Mucosa of stomach (tissue), 1 donor: ENCODE data around the gene SYNJ2.

Source experiments
- H3K27me3 ChIP-seq: one replicate; pipeline ENCODE4 v1.7.0; 2013; ENCODE audit warnings: mild to moderate bottlenecking, low read length; ENCODE audit not compliant: control insufficient read depth, insufficient read depth
- H3K36me3 ChIP-seq: one replicate; pipeline ENCODE4 v1.7.0; 2013; ENCODE audit warnings: low read length; ENCODE audit not compliant: control insufficient read depth, insufficient read depth
- H3K4me1 ChIP-seq: one replicate; pipeline ENCODE4 v1.7.0; 2013; ENCODE audit warnings: mild to moderate bottlenecking, low read length; ENCODE audit not compliant: control insufficient read depth, insufficient read depth
- H3K4me3 ChIP-seq: one replicate; pipeline ENCODE4 v1.7.0; 2013; ENCODE audit warnings: low read length
- H3K9ac ChIP-seq: one replicate; pipeline ENCODE4 v1.7.0; 2013; ENCODE audit warnings: mild to moderate bottlenecking, low read length, moderate library complexity
- H3K9me3 ChIP-seq: one replicate; pipeline ENCODE4 v1.7.0; 2013; ENCODE audit warnings: mild to moderate bottlenecking, low read length, moderate library complexity; ENCODE audit not compliant: control insufficient read depth
- donor health status: Pancreatic carcinoma.

The SYNJ2 gene

DNA sequence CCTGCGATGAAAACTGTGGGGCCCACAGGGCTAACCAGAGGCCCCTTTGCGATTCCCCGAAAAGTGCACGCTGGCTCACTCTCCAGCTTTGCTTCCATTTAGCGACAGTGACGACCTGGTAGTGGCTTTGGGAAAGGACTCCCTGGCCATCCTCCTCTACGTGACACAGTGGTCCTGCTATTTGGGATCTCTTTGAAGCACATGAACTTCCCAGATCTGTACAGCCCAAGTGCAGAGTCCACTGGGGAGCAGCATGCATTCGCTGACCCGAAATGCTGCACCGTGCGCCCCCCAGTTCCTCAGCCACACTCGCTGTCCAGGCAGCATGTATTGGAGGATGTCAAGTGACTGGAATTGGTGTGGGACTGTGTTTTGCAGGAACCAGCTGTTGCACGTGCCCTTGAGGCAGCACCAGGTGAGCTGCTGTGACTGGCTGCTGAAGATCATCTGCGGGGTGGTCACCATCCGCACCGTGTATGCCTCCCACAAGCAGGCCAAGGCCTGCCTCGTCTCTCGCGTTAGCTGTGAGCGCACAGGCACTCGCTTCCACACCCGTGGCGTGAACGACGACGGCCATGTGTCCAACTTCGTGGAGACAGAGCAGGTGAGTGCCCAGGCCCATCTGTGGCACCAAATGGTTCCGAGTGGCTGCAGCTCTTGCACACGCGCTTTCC lies 51.6 kb downstream of the SYNJ2 start:
- Histone ChIP-seq H3K27me3 (no peaks in the 10 kb centered on the region), H3K4me3 (no peak overlapping the region), H3K4me1 (peaks cover 55% of the 10 kb centered on the region), H3K9ac (no peak overlapping the region), H3K9me3 (no peaks in the 10 kb centered on the region), H3K36me3 (no peaks in the 10 kb centered on the region)

DNA sequence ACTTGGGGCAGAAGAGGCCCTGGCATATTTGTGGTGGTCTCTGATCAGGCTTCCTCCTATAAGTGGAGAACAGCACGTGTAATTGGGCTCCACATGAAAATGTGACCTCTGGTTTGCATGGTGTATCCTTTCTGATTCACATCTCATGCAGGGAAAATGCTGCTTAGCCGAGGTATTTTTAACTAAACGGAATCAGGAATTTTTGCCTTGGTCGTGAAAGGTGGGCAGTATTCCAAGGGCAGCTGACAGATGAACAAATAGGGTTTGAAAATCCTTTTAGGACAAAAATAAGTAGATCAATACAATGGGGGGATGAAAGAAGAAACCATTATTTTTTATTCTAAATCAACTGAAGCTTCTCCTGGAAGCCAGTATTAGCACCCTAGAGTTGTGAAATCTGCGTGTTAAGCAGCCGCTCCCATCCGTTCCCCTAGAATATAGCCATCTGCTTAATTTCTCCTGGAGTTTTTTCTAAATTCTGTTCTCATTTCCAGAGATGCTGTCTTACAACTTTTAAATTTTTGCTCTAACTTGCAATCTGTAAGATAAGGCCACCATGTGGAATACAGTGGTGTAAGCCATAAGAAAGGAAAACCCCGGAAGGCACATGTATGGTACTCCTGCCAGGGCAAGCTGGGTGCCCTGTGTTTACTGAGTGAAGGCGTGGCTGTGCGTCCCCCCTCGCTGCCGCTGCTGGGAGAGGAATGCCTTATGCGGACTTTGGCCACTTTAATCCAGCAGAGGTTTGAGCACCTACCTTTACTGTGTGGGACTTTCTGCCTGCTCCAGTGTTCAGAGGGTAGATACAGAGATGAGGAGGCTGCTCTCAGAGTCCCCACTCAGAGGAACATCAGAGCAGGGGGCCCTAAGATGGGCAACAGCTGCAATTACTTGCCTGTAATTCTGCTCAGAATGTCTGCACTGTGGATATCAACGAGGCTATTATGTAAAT lies 52.4 kb downstream of the SYNJ2 start:
- H3K36me3 ChIP-seq: no peaks in the 10 kb centered on the region
- no peaks in the 10 kb centered on the region for H3K27me3 ChIP-seq
- H3K9me3 ChIP-seq: no peaks in the 10 kb centered on the region
- H3K4me1 ChIP-seq: peaks cover 59% of the 10 kb centered on the region
- H3K9ac ChIP-seq: no peak overlapping the region
- no peak overlapping the region for H3K4me3 ChIP-seq

DNA sequence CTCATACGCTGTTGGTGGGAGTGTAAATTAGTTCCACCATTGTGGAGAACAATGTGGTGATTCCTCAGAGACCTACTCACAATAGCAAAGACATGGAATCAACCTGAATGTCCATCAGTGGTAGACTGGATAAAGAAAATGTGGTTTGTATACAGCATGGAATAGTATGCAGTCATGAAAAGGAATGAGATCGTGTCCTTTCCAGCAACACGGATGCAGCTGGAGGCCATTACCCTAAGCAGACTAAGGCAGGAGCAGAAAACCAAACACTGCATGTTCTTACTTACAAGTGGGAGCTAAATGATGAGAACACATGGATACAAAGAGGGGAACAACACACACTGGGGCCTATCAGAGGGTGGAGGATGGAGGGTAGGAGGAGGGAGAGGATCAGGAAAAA lies 54.6 kb downstream of the SYNJ2 start:
- no peaks in the 10 kb centered on the region for H3K9me3 ChIP-seq
- H3K4me1 ChIP-seq: peaks cover 76% of the 10 kb centered on the region
- no peak overlapping the region for H3K4me3 ChIP-seq
- no peak overlapping the region for H3K9ac ChIP-seq
- H3K27me3 ChIP-seq: no peaks in the 10 kb centered on the region
- no peaks in the 10 kb centered on the region for H3K36me3 ChIP-seq

DNA sequence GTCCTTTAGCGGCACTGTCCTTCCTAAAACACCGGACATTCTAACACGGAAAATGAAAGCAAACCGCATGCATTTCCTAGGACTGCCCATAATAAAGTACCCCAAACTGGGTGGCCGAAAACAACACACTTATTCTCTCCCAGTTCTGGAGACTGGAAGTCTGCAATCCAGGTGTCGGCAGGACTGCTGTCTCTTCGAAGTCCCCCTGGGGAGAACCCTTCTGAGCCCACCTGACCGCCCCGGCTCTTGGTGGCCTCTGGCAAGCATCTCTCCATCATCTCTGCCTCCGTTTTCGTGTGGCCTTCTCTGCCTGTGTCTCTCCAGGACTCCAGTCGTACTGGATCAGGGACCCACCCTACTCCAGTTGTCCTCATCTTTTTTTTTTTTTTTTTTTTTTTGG lies 55.4 kb downstream of the SYNJ2 start:
- Histone ChIP-seq H3K4me3 (no peak overlapping the region), H3K9ac (no peak overlapping the region), H3K9me3 (no peaks in the 10 kb centered on the region), H3K36me3 (no peaks in the 10 kb centered on the region), H3K4me1 (peaks cover 76% of the 10 kb centered on the region), H3K27me3 (no peaks in the 10 kb centered on the region)

DNA sequence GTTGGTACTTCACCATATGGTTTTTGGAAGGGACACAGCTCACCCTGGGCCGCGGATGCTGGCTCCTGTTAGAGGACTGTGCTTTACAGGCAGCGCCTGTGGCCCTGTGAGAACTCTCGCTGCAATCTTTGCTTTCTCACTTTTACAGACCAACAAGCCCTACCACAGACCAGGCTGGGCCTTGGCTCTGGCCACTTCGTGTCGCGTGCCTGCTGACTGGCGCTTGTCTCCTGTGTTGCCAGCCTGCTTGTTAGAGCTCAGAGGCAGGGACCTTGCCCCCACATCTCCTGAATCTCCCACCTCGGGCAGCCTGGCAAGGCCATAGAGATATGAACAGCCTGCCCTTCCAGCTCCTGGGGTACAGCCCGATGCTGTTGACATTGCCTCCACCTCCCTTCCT lies 56.1 kb downstream of the SYNJ2 start:
- H3K9me3 ChIP-seq: no peaks in the 10 kb centered on the region
- H3K36me3 ChIP-seq: no peaks in the 10 kb centered on the region
- no peak overlapping the region for H3K4me3 ChIP-seq
- H3K9ac ChIP-seq: no peak overlapping the region
- H3K27me3 ChIP-seq: no peaks in the 10 kb centered on the region
- H3K4me1 ChIP-seq: peaks cover 76% of the 10 kb centered on the region

DNA sequence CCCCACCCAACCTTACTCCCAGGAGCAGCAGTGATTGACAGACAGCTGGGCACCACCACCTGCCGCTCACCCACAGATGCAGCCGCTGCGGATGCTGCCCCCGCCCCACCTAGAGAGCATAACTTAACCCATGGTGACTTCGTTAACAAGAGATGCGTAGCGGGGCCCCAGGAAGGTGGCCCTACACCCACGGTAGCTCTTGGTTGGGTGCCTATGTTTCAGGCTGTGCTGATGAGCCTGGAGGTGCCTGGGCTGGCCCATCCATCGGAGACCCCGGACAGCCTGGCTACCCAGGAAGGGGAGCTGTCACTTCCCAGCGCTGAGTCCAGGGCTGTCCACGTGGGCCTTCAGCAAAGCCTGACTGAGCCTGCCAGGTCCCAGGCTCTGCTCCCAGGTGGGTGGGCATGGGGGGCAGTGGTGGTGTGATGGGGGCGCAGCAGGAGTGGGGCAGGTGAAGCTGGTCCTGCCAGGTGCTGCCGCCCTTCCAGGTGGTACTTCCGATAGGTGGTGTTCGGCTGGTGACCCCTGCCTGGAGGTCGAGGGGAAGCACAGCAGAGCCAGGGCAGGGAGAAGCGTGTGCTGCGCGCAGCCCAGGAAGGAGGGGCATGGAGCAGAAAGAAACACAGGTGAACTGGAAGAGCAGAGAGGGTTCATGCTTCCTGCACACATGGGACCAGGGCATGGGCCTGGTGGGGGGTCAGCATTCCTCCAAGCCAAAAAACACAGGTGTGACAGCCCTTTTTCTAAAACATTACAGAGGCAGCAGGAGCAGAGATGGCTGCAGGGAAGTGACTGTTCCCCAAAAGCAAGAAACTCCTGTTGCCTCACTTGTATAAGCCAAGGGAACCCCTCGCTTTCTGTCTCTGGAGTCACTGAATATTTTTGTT lies 56.9 kb downstream of the SYNJ2 start:
- Histone ChIP-seq H3K4me1 (peaks cover 76% of the 10 kb centered on the region), H3K27me3 (no peaks in the 10 kb centered on the region), H3K4me3 (no peak overlapping the region), H3K36me3 (no peaks in the 10 kb centered on the region), H3K9ac (no peak overlapping the region), H3K9me3 (no peaks in the 10 kb centered on the region)

DNA sequence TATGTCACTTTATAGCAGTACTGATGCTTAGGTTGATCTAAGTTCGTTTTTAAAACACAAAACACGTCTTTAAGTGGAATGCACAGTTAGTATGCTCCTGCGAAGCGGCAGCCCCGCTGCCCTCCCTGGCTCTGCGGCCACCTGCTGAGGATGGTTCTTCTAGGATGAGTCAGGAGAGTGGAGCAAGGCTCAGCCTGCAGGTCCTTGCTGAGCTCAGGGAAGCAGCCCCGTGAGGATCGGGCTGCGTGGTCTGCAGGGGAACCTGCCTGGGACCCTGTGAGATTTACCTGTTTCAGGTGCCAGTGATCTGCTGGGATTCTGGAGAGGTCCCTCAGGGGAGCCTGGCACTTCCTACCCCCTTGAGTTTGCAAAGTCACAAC lies 57.5 kb downstream of the SYNJ2 start:
- H3K4me1 ChIP-seq: peaks cover 76% of the 10 kb centered on the region
- H3K9ac ChIP-seq: no peak overlapping the region
- H3K4me3 ChIP-seq: no peak overlapping the region

DNA sequence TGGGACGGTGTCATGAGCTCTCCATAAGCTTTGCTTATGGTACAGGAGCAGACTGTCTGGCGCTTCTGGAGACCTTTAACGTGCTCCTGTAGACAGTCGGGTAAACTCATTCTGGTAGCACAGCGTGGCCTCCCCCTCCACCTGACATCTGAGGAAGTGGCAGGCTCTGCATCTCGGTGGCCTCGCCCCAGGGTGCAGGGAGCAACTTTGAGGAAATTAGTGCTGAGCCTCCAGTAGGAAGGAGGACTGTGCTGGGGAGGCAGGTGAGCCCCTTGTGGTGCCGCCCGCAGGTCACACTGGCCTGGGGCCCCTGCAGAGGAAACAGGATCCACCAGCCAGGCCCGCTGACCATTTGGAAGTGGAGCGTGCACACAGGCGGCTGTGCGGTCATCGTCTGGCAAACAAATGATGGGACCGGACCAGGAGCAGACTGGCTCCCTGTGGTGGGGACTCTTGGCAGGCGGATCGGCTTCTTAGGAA lies 57.9 kb downstream of the SYNJ2 start:
- Histone ChIP-seq H3K9me3 (no peaks in the 10 kb centered on the region), H3K9ac (no peak overlapping the region), H3K4me1 (peaks cover 76% of the 10 kb centered on the region), H3K4me3 (no peak overlapping the region), H3K27me3 (no peaks in the 10 kb centered on the region), H3K36me3 (no peaks in the 10 kb centered on the region)

More for the DNA sequence above, 57.5 kb downstream of the SYNJ2 start:
- Histone ChIP-seq H3K27me3 (no peaks in the 10 kb centered on the region), H3K36me3 (no peaks in the 10 kb centered on the region), H3K9me3 (no peaks in the 10 kb centered on the region)

DNA sequence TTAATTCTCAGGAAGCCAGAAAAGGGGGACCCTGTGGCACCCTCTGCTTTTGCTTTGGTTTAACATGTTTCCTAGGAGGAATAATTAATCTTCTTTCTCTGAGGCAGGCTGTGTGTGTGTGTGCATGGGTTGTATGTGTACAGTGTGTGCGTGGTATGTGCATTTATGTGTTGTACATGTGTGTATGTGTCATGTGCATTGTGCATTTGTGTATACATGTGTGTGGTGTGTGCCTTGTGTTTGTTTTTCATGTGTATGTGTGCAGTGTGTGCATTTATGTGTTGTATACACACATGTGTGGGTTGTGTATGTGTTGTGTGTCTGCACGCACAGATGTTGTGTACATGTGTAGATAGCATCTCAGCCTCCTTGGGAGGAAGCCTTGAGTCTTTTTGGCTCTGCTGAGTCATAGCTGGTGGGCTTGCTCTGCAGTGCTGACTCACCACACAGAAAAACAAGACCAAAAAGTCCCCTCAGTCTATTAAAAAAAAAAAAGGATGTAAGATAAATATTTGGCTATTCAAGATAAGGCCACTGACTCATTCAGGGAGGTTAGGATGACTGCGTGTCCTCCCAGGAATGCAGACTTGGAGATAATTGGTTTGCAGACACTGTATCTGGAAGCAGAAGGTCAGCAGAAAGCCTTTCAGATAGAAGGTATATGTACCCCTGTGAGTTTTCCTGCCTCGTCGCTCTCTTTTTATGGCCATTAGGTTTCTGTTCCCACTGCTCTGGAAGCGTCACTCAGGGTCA lies 58.6 kb downstream of the SYNJ2 start:
- no peak overlapping the region for H3K9ac ChIP-seq
- H3K27me3 ChIP-seq: no peaks in the 10 kb centered on the region
- no peaks in the 10 kb centered on the region for H3K36me3 ChIP-seq
- no peak overlapping the region for H3K4me3 ChIP-seq
- peaks cover 74% of the 10 kb centered on the region for H3K4me1 ChIP-seq
- no peaks in the 10 kb centered on the region for H3K9me3 ChIP-seq

DNA sequence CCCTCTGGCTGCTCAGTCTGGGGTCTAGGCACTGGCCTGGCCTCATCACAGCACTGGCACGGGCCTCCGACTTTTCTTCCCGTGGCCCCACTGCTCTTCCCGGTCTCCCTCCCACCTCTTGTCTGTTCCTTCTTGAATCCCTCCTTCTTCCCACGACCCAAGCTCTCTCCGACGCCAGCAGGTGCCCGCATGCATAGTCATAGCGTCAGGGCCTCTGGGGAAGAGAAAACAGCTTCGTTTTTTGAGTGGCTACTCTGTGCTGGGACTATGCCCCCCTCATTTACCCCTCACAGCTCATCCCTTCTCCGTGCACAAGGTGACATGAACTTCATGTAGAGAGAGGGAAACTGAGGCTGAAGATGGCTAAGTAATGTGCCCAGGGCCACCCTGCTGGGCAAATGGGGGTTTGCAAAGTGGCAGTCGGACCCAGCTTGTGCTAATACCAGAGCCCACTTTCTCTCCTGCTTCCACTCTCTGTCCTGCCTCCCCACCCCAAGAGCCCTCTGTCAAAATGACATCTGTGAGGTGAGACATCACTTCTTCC lies 59.2 kb downstream of the SYNJ2 start:
- H3K36me3 ChIP-seq: no peaks in the 10 kb centered on the region
- H3K4me3 ChIP-seq: no peak overlapping the region
- no peaks in the 10 kb centered on the region for H3K9me3 ChIP-seq
- no peaks in the 10 kb centered on the region for H3K27me3 ChIP-seq
- peaks cover 68% of the 10 kb centered on the region for H3K4me1 ChIP-seq
- H3K9ac ChIP-seq: no peak overlapping the region

DNA sequence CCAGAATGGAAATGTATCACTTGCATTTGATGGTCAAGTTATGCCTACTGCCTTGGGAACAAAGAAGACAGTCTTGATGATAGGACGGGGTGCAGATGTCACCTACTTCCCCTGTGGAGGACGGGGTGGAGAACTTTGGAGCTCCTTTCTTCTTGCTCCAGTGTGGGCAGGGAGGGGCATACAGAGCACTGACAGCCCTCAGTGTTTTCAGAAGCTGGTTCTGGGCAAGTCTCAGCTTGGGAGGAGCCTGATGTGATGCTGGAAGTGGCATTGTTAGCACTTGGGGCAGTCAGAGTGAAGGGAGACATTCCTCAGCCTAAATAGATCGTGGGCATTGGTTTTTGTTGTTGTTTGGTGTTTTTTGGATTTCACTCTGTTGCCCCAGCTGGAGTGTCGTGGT lies 59.7 kb downstream of the SYNJ2 start:
- no peaks in the 10 kb centered on the region for H3K36me3 ChIP-seq
- H3K27me3 ChIP-seq: no peaks in the 10 kb centered on the region
- H3K9me3 ChIP-seq: no peaks in the 10 kb centered on the region
- H3K4me3 ChIP-seq: no peak overlapping the region
- peaks cover 68% of the 10 kb centered on the region for H3K4me1 ChIP-seq
- H3K9ac ChIP-seq: peak overlapping the region; percentile 23
